Measurements from ENCODE around the gene RSPO1. TPM values are rescaled to one million over a fixed set of nuclear protein-coding genes. Genes with fewer than 3 reads are reported as not detected.

Gene RSPO1
- total RNA-seq, 1 experiment from 2014 or later: not detected

- Histone ChIP-seq H3K4me3 (ENCODE audit: low read length) (no peak overlapping the region), H3K9ac (ENCODE audit: low read length) (no peak overlapping the region), H3K9me3 (ENCODE audit: low read length) (no peaks in the 10 kb centered on the region), H2AFZ (ENCODE audit: low read length) (no peak overlapping the region), H3K9me2 (replicated peaks; ENCODE audit: low read length) (no peaks in the 10 kb centered on the region), H3K36me3 (ENCODE audit: low read depth, low read length) (no peaks in the 10 kb centered on the region), H3K79me2 (ENCODE audit: low read length) (no peaks in the 10 kb centered on the region), H4K20me1 (ENCODE audit: low read length) (no peaks in the 10 kb centered on the region), H3F3A (ENCODE audit: low read length, unreplicated experiment) (no peaks in the 10 kb centered on the region), H3K27me3 (ENCODE audit: low read length) (no peaks in the 10 kb centered on the region), H3K27ac (ENCODE audit: low read length) (no peak overlapping the region), H3K4me2 (ENCODE audit: low read length) (no peak overlapping the region), H3K4me1 (ENCODE audit: insufficient read depth, low read length) (no peaks in the 10 kb centered on the region)
- BruUV-seq (replicated peaks): no TSS peak
- TF ChIP-seq EZH2phosphoT487 (IDR thresholded peaks at IDR 0.05; ENCODE audit: borderline replicate concordance, low read length) (no peak), CTCF (conservative IDR thresholded peaks at IDR 0.05; ENCODE audit: low read depth, low read length) (no peak), EZH2 (IDR thresholded peaks at IDR 0.05; ENCODE audit: low read length, unreplicated experiment) (no peak)
- intact Hi-C loops (cut with micrococcal nuclease): no loop called here
- CTCF ChIA-PET: no interaction called here
- no peak for DNase-seq
- POLR2A ChIA-PET (ENCODE audit: unreplicated experiment): no interaction called here
- no peak for ATAC-seq
Measured at GRCh38 chr1:37652976-37653375, 18.3 kb upstream of the RSPO1 start.

- TF ChIP-seq EZH2phosphoT487 (IDR thresholded peaks at IDR 0.05; ENCODE audit: borderline replicate concordance, low read length): no peak
- no peak for TF ChIP-seq EZH2 (IDR thresholded peaks at IDR 0.05; ENCODE audit: low read length, unreplicated experiment)
- no peak for TF ChIP-seq CTCF (conservative IDR thresholded peaks at IDR 0.05; ENCODE audit: low read depth, low read length)
- Histone ChIP-seq H4K20me1 (ENCODE audit: low read length) (no peaks in the 10 kb centered on the region), H3K9me2 (replicated peaks; ENCODE audit: low read length) (no peaks in the 10 kb centered on the region), H3K9ac (ENCODE audit: low read length) (no peak overlapping the region), H3K27ac (ENCODE audit: low read length) (no peak overlapping the region), H3F3A (ENCODE audit: low read length, unreplicated experiment) (no peaks in the 10 kb centered on the region), H3K27me3 (ENCODE audit: low read length) (no peaks in the 10 kb centered on the region), H3K36me3 (ENCODE audit: low read depth, low read length) (no peaks in the 10 kb centered on the region), H3K4me3 (ENCODE audit: low read length) (no peak overlapping the region), H2AFZ (ENCODE audit: low read length) (no peak overlapping the region), H3K9me3 (ENCODE audit: low read length) (no peaks in the 10 kb centered on the region), H3K4me1 (ENCODE audit: insufficient read depth, low read length) (no peaks in the 10 kb centered on the region), H3K4me2 (ENCODE audit: low read length) (no peak overlapping the region), H3K79me2 (ENCODE audit: low read length) (no peaks in the 10 kb centered on the region)
- intact Hi-C loops (cut with micrococcal nuclease): no loop called here
- DNase-seq (no peak), ATAC-seq (no peak)
- CTCF ChIA-PET: no interaction called here
- no TSS peak for BruUV-seq (replicated peaks)
- POLR2A ChIA-PET (ENCODE audit: unreplicated experiment): no interaction called here
Measured at GRCh38 chr1:37651803-37652202, 17.1 kb upstream of the RSPO1 start.

- Histone ChIP-seq H3K36me3 (ENCODE audit: low read depth, low read length) (no peaks in the 10 kb centered on the region), H3K27ac (ENCODE audit: low read length) (no peak overlapping the region), H3K9me3 (ENCODE audit: low read length) (no peaks in the 10 kb centered on the region), H3K9me2 (replicated peaks; ENCODE audit: low read length) (no peaks in the 10 kb centered on the region), H3K4me3 (ENCODE audit: low read length) (no peak overlapping the region), H3K27me3 (ENCODE audit: low read length) (no peaks in the 10 kb centered on the region), H3K4me1 (ENCODE audit: insufficient read depth, low read length) (no peaks in the 10 kb centered on the region), H3F3A (ENCODE audit: low read length, unreplicated experiment) (no peaks in the 10 kb centered on the region), H2AFZ (ENCODE audit: low read length) (no peak overlapping the region), H3K9ac (ENCODE audit: low read length) (no peak overlapping the region), H3K79me2 (ENCODE audit: low read length) (no peaks in the 10 kb centered on the region), H4K20me1 (ENCODE audit: low read length) (no peaks in the 10 kb centered on the region), H3K4me2 (ENCODE audit: low read length) (no peak overlapping the region)
- no peak for ATAC-seq
- ChIA-PET POLR2A (ENCODE audit: unreplicated experiment) (no interaction called here), CTCF (no interaction called here)
- intact Hi-C loops (cut with micrococcal nuclease): no loop called here
- no peak for DNase-seq
- no TSS peak for BruUV-seq (replicated peaks)
- TF ChIP-seq EZH2 (IDR thresholded peaks at IDR 0.05; ENCODE audit: low read length, unreplicated experiment) (no peak), CTCF (conservative IDR thresholded peaks at IDR 0.05; ENCODE audit: low read depth, low read length) (no peak), EZH2phosphoT487 (IDR thresholded peaks at IDR 0.05; ENCODE audit: borderline replicate concordance, low read length) (no peak)
Measured at GRCh38 chr1:37650721-37651120, 16.0 kb upstream of the RSPO1 start.

Measured in PC-3 (cell line).